B cell (primary cell): ENCODE results near the gene ANKRD65. TPM values are rescaled to one million over a fixed set of nuclear protein-coding genes. Genes with fewer than 3 reads are reported as not detected.
A peak's percentile ranks its signal among the peaks of the same experiment; 100 is the strongest.

Source experiments
- ATAC-seq: fragments of 200-7000 bp; cut with Tn5 transposase; one replicate; pipeline ENCODE4 v1.10.0; 2021; ENCODE audit warnings: low read depth, mild to moderate bottlenecking, moderate number of reproducible peaks, moderate library complexity
- CTCF ChIA-PET: fragments of 350-600 bp; sonication (Branson Sonifier 250); formaldehyde crosslinking; loops from one replicate; lab custom pipeline; 2021; ENCODE audit warnings: antibody characterized with exemption, inconsistent platforms; lab: Charles Lee
- POLR2A ChIA-PET: fragments of 350-600 bp; sonication (Branson Sonifier 250); formaldehyde crosslinking; loops from one replicate; lab custom pipeline; 2021; ENCODE audit warnings: antibody characterized with exemption; lab: Charles Lee
- DNase-seq: peaks from one replicate; pipeline ENCODE4 v3.0.0; 2013
- H2AFZ ChIP-seq: 2 replicates; pipeline ENCODE4 v1.6.1; 2012; ENCODE audit warnings: mild to moderate bottlenecking, low read depth, low read length; ENCODE audit not compliant: insufficient read depth, poor library complexity, severe bottlenecking
- H3K27ac ChIP-seq, 2 donors: 1 replicate in 1 of 2; 2 replicates in 1 of 2; pipeline ENCODE4 v1.5.1; 2012 to 2013; ENCODE audit warnings: low read length in 2 of 2, mild to moderate bottlenecking in 2 of 2, moderate library complexity in 1 of 2
- H3K27me3 ChIP-seq, 4 experiments: fragments of 200-600 bp in 1 of 4; sonication (generic) in 1 of 4; replicated peaks in 1 of 4; 1 replicate in 2 of 4; 2 replicates in 2 of 4; pipeline versions ENCODE4 v1.6.1 to v1.7.0; 2013 to 2016; ENCODE audit warnings: low read length in 3 of 4, mild to moderate bottlenecking in 2 of 4, mixed read lengths in 1 of 4, moderate library complexity in 1 of 4; ENCODE audit not compliant: insufficient read depth in 4 of 4, control insufficient read depth in 3 of 4; ENCODE audit errors: control extremely low read depth in 1 of 4
- H3K36me3 ChIP-seq, 2 experiments: replicated peaks in 1 of 2; 1 replicate in 1 of 2; 2 replicates in 1 of 2; pipeline versions ENCODE4 v1.6.1 to v1.7.1; 2013; ENCODE audit warnings: low read length in 1 of 2; ENCODE audit not compliant: insufficient read depth in 2 of 2, control insufficient read depth in 1 of 2; ENCODE audit errors: control extremely low read depth in 1 of 2, extremely low read depth in 1 of 2
- H3K4me1 ChIP-seq, 2 donors: fragments of 200-600 bp in 1 of 2; sonication (generic) in 1 of 2; 1 replicate in 1 of 2; 2 replicates in 1 of 2; pipeline versions ENCODE4 v1.5.1 to v1.6.1; 2013 to 2017; ENCODE audit warnings: low read length in 2 of 2; ENCODE audit not compliant: control insufficient read depth in 2 of 2, insufficient read depth in 2 of 2
- H3K4me2 ChIP-seq: replicated peaks from 2 replicates; pipeline ENCODE3; 2012; ENCODE audit warnings: mild to moderate bottlenecking, low read depth, low read length; ENCODE audit not compliant: poor library complexity, severe bottlenecking
- H3K4me3 ChIP-seq, 5 experiments: fragments of 200-600 bp in 1 of 5; sonication (generic) in 1 of 5; 1 replicate in 3 of 5; 2 replicates in 2 of 5; pipeline versions ENCODE4 v1.5.1 to v1.7.0; 2011 to 2016; ENCODE audit warnings: low read length in 4 of 5, mild to moderate bottlenecking in 4 of 5, low read depth in 2 of 5, control low read depth in 1 of 5, moderate library complexity in 1 of 5; ENCODE audit not compliant: insufficient read depth in 1 of 5; ENCODE audit errors: control extremely low read depth in 1 of 5, extremely low read depth in 1 of 5
- H3K79me2 ChIP-seq: fragments of 200-600 bp; sonication (generic); one replicate; pipeline ENCODE4 v1.6.0; 2016; ENCODE audit warnings: low read length; ENCODE audit not compliant: control insufficient read depth, insufficient read depth
- H3K9ac ChIP-seq: fragments of 200-600 bp; sonication (generic); 2 replicates; pipeline ENCODE4 v1.6.1; 2017; ENCODE audit warnings: mild to moderate bottlenecking, low read length, moderate library complexity
- H3K9me3 ChIP-seq, 3 donors: one replicate each; pipeline versions ENCODE4 v1.6.1 to v1.7.1; 2013; ENCODE audit warnings: low read length in 2 of 3; ENCODE audit not compliant: control insufficient read depth in 2 of 3, insufficient read depth in 1 of 3; ENCODE audit errors: control extremely low read depth in 1 of 3
- H4K20me1 ChIP-seq: 2 replicates; pipeline ENCODE4 v1.6.0; 2012; ENCODE audit warnings: mild to moderate bottlenecking, low read length; ENCODE audit not compliant: insufficient read depth, control insufficient read depth, poor library complexity, severe bottlenecking
- H3K27ac Mint-ChIP-seq: one replicate; pipeline ENCODE4 v1.8.0; 2021; ENCODE audit warnings: mixed read lengths
- H3K27me3 Mint-ChIP-seq: one replicate; pipeline ENCODE4 v1.8.0; 2021; ENCODE audit warnings: mixed read lengths
- H3K4me1 Mint-ChIP-seq: one replicate; pipeline ENCODE4 v1.8.0; 2021; ENCODE audit warnings: mixed read lengths
- H3K4me3 Mint-ChIP-seq: one replicate; pipeline ENCODE4 v1.8.0; 2021; ENCODE audit warnings: mixed read lengths
- H3K9me3 Mint-ChIP-seq: one replicate; pipeline ENCODE4 v1.8.0; 2022; ENCODE audit warnings: mixed read lengths; ENCODE audit not compliant: insufficient read depth
- CTCF ChIP-seq: fragments of 200-600 bp; IDR thresholded peaks from one replicate; pipeline ENCODE4 v1.8.0; 2022; ENCODE audit warnings: antibody characterized with exemption, mild to moderate bottlenecking
- EZH2 ChIP-seq: IDR thresholded peaks from 2 replicates; pipeline ENCODE4 v1.6.1; 2012; ENCODE audit warnings: borderline replicate concordance, low read depth, mild to moderate bottlenecking, moderate library complexity, low read length; ENCODE audit not compliant: insufficient read depth, poor library complexity, severe bottlenecking
- WGBS: methylation state at CpG from one replicate; pipeline ENCODE4 v1.1.5; 2013; ENCODE audit warnings: missing lambda C conversion rate; ENCODE audit not compliant: insufficient coverage; 5-methylcytosine and 5-hydroxymethylcytosine counted together
- intact Hi-C: fragments of 100-400 bp; cut with micrococcal nuclease; formaldehyde crosslinking; loops from one replicate; pipeline ENCODE4 v1.10.0; 2022
- polyA plus RNA-seq: library from polyadenylated mRNA; depleted of rRNA; stranded (reverse); fragments of >200 nt; gene quantifications from 2 replicates; pipeline ENCODE4 v1.2.3, GENCODE V29; 2012
- total RNA-seq, 2 donors: library from RNA; stranded (reverse); fragments of 120-200 nt in 1 of 2; gene quantifications; 1 replicate in 1 of 2; 2 replicates in 1 of 2; pipeline versions ENCODE4 v1.2.3 to v1.2.4, GENCODE V29; 2013 to 2022

Gene ANKRD65
- total and polyA plus RNA-seq, 2 donors (not counting 1 experiment from before 2014, with no cell fraction given): 0.12 TPM; not detected in 1

GRCh38 chr1:1407636-1408318 lies 13.3 kb downstream of the ANKRD65 start:
- DNase-seq: no peak
- peak overlapping the region; percentile 69 to 87 for H3K27ac ChIP-seq
- peaks cover 21 to 26% of the 10 kb centered on the region in 2 donors for H3K4me1 ChIP-seq
- peak overlapping the region; percentile 86 for H3K4me3 Mint-ChIP-seq
- H2AFZ ChIP-seq: peak overlapping the region; percentile 77
- peak; percentile 11 for ATAC-seq
- H3K27ac Mint-ChIP-seq: peak overlapping the region; percentile 91
- TF ChIP-seq CTCF (no peak), EZH2 (no peak)
- H3K4me3 ChIP-seq: peak overlapping the region; percentile 70 to 98 (median 90)
- peaks cover 62% of the 10 kb centered on the region for H3K79me2 ChIP-seq
- H3K9me3 ChIP-seq: no peaks in the 10 kb centered on the region
- ChIA-PET POLR2A (interaction anchor here (0.6 to 1.9 kb wide), 6 partner anchors 9 to 134 kb away, joined by 3 to 8 read pairs (median 4); partner anchors contain the start of genes AURKAIP1, CCNL2 and UBE2J2), CTCF (interaction anchor here (0.9 to 1.7 kb wide), 3 partner anchors 9 to 36 kb away, joined by 3 to 8 read pairs (median 5); partner anchors contain the start of gene CCNL2)
- peak overlapping the region; percentile 87 for H3K9ac ChIP-seq
- peaks cover 36% of the 10 kb centered on the region for H3K4me1 Mint-ChIP-seq
- intact Hi-C loops: loop anchor here (1.0 to 2.0 kb wide), 5 partner anchors 8 to 97 kb away; partner anchors contain the start of genes ATAD3B, AURKAIP1 and CCNL2
- peaks cover 0 to 21% of the 10 kb centered on the region in 2 experiments for H3K36me3 ChIP-seq
- WGBS: 6% methylated on average over 34 of the region's 41 CpGs
- peak overlapping the region; percentile 98 for H3K4me2 ChIP-seq
- peaks cover 30% of the 10 kb centered on the region for H4K20me1 ChIP-seq
- H3K9me3 Mint-ChIP-seq: no peaks in the 10 kb centered on the region
- H3K27me3 ChIP-seq: no peaks in the 10 kb centered on the region
- H3K27me3 Mint-ChIP-seq: no peaks in the 10 kb centered on the region
